A549 (cell line): Measurements from ENCODE around the gene DSCAM. TPM values are rescaled to one million over a fixed set of nuclear protein-coding genes. Genes with fewer than 3 reads are reported as not detected.
"Not testable (repeated sequence)": the region's sequence is repeated elsewhere in the genome, so short reads cannot be mapped to it uniquely, and the experiment has no call there.

Experiments
- ATAC-seq, 2 experiments: fragments of 200-7000 bp in 1 of 2; fragments of >200 bp in 1 of 2; cut with Nextera tagmentation in 1 of 2; cut with Tn5 transposase in 1 of 2; 3 replicates each; pipeline versions ENCODE4 v1.8.0 to v1.9.1; 2018 to 2020; ENCODE audit warnings: mild to moderate bottlenecking in 1 of 2, moderate library complexity in 1 of 2
- CTCF ChIA-PET: fragments of 300-600 bp; sonication (Branson Sonifier 250); formaldehyde crosslinking; extraction: SDS; loops from one replicate; lab custom pipeline; 2021; ENCODE audit warnings: antibody characterized with exemption, inconsistent platforms; lab: Yijun Ruan, JAX
- POLR2A ChIA-PET: fragments of 350-600 bp; formaldehyde crosslinking; extraction: SDS; loops from one replicate; lab custom pipeline; 2021; ENCODE audit warnings: antibody characterized with exemption, inconsistent platforms; lab: Yijun Ruan, JAX
- DNase-seq, 2 experiments: peaks; one replicate each; pipeline versions ENCODE4 v3.0.0 to v3.0.0-alpha.2; 2011 to 2016; ENCODE audit warnings: low read depth in 1 of 2, low spot score in 1 of 2
- FAIRE-seq: peaks from 2 replicates; lab custom pipeline; 2011; peaks lifted over from hg19 to GRCh38; lab: Jason Lieb, UNC
- H3K27ac ChIP-seq, 2 experiments: fragments of >200 bp; sonication (Bioruptor Twin); formaldehyde crosslinking; 3 replicates each; pipeline ENCODE4 v1.5.1; 2016 to 2017
- H3K4me1 ChIP-seq: fragments of >200 bp; sonication (Bioruptor Twin); formaldehyde crosslinking; 3 replicates; pipeline ENCODE4 v1.6.1; 2016
- H3K4me2 ChIP-seq: fragments of >200 bp; sonication (Bioruptor Twin); formaldehyde crosslinking; 3 replicates; pipeline ENCODE4 v1.6.1; 2016
- H3K4me3 ChIP-seq: fragments of >200 bp; sonication (Bioruptor Twin); formaldehyde crosslinking; 3 replicates; pipeline ENCODE4 v1.5.1; 2016
- H3K9me3 ChIP-seq: fragments of >200 bp; sonication (Bioruptor Twin); formaldehyde crosslinking; 3 replicates; pipeline ENCODE4 v1.6.1; 2016
- ATOH8 ChIP-seq: fragments of 250-450 bp; sonication (Bioruptor Pico); IDR thresholded peaks from 2 replicates; pipeline ENCODE4 v1.5.0; 2020; ENCODE audit warnings: low read depth, mild to moderate bottlenecking, moderate library complexity
- BCL3 ChIP-seq: fragments of >200 bp; sonication (Bioruptor Twin); formaldehyde crosslinking; IDR thresholded peaks from 3 replicates; pipeline ENCODE4 v1.6.1; 2016
- CHD4 ChIP-seq: fragments of 200-600 bp; sonication (generic); IDR thresholded peaks from 2 replicates; pipeline ENCODE4 v1.6.1; 2016; ENCODE audit warnings: antibody characterized with exemption, mild to moderate bottlenecking, borderline replicate concordance
- CTCF ChIP-seq: fragments of >200 bp; sonication (Bioruptor Twin); formaldehyde crosslinking; IDR thresholded peaks from 3 replicates; pipeline ENCODE4 v1.5.1; 2016
- ESRRA ChIP-seq: fragments of 150-350 bp; IDR thresholded peaks from 2 replicates; pipeline ENCODE4 v1.6.1; 2014; ENCODE audit warnings: mild to moderate bottlenecking, low read length, borderline replicate concordance
- FOXS1 ChIP-seq: fragments of 250-450 bp; sonication (Bioruptor Pico); IDR thresholded peaks from 2 replicates; pipeline ENCODE4 v1.5.0; 2020; ENCODE audit warnings: mild to moderate bottlenecking, moderate library complexity
- HDAC2 ChIP-seq: fragments of 200-600 bp; sonication (generic); IDR thresholded peaks from 2 replicates; pipeline ENCODE4 v1.6.1; 2016
- HES2 ChIP-seq: fragments of >200 bp; sonication (Bioruptor Twin); formaldehyde crosslinking; IDR thresholded peaks from 2 replicates; pipeline ENCODE4 v1.6.1; 2016
- JUNB ChIP-seq: fragments of >200 bp; sonication (Bioruptor Twin); formaldehyde crosslinking; IDR thresholded peaks from 2 replicates; pipeline ENCODE4 v1.6.1; 2016
- MAFK ChIP-seq: fragments of 450-650 bp; IDR thresholded peaks from 2 replicates; pipeline ENCODE4 v1.6.1; 2014; ENCODE audit not compliant: partially characterized antibody
- PHF8 ChIP-seq: fragments of 200-600 bp; sonication (generic); IDR thresholded peaks from 2 replicates; pipeline ENCODE4 v1.6.1; 2016; ENCODE audit warnings: low read depth, mild to moderate bottlenecking, antibody characterized with exemption, moderate library complexity, borderline replicate concordance
- RAD21 ChIP-seq, 2 experiments: fragments of >200 bp in 1 of 2; sonication (Bioruptor Twin) in 1 of 2; formaldehyde crosslinking in 1 of 2; IDR thresholded peaks in 1 of 2; conservative IDR thresholded peaks in 1 of 2; 2 replicates in 1 of 2; 3 replicates in 1 of 2; pipeline ENCODE4 v1.6.1; 2012 to 2018; ENCODE audit warnings: inconsistent platforms in 1 of 2
- RCOR1 ChIP-seq: fragments of 150-350 bp; IDR thresholded peaks from 2 replicates; pipeline ENCODE4 v1.6.1; 2014; ENCODE audit warnings: antibody characterized with exemption, low read length, low read depth
- REST ChIP-seq: fragments of 200-600 bp; sonication (generic); IDR thresholded peaks from 2 replicates; pipeline ENCODE4 v1.6.1; 2016; ENCODE audit warnings: antibody characterized with exemption, mild to moderate bottlenecking, moderate library complexity
- RFX5 ChIP-seq: fragments of 450-650 bp; IDR thresholded peaks from 2 replicates; pipeline ENCODE4 v1.7.1; 2014; ENCODE audit warnings: antibody characterized with exemption, mild to moderate bottlenecking, moderate library complexity
- TP53 ChIP-seq: fragments of 250-450 bp; sonication (Bioruptor Pico); IDR thresholded peaks from 2 replicates; pipeline ENCODE4 v1.5.0; 2021; ENCODE audit warnings: mild to moderate bottlenecking, moderate library complexity
- USF2 ChIP-seq: fragments of 450-650 bp; IDR thresholded peaks from 2 replicates; pipeline ENCODE4 v1.6.1; 2014; ENCODE audit warnings: antibody characterized with exemption
- ZC3H11A ChIP-seq: fragments of 450-650 bp; IDR thresholded peaks from 2 replicates; pipeline ENCODE4 v1.6.1; 2014; ENCODE audit warnings: antibody characterized with exemption, mild to moderate bottlenecking
- ZFP36 ChIP-seq: fragments of 450-650 bp; IDR thresholded peaks from 2 replicates; pipeline ENCODE4 v1.6.1; 2014; ENCODE audit warnings: borderline replicate concordance; ENCODE audit not compliant: partially characterized antibody
- ZSCAN20 ChIP-seq: fragments of 250-450 bp; sonication (Bioruptor Pico); IDR thresholded peaks from 2 replicates; pipeline ENCODE4 v1.8.0; 2022; ENCODE audit warnings: mild to moderate bottlenecking, moderate library complexity
- WGBS: methylation state at CpG from one replicate; pipeline ENCODE4 v1.1.6; 2017; ENCODE audit errors: missing lambda C conversion rate; 5-methylcytosine and 5-hydroxymethylcytosine counted together
- polyA plus RNA-seq, 4 experiments: library from polyadenylated mRNA; depleted of rRNA in 3 of 4; stranded (reverse); fragments of >200 nt; fragmentation: RNase III in 1 of 4; extraction: RNeasy Plus Mini Kit Qiagen cat#74134 plus additional on column Dnase treatment in 1 of 4; gene quantifications; 2 replicates in 3 of 4; 3 replicates in 1 of 4; pipeline ENCODE4 v1.2.3, GENCODE V29; 2011 to 2017

Gene DSCAM
- polyA plus RNA-seq, 2 of the 4 experiments (the other 2 are of a cell fraction) = not detected

GRCh38 chr21:40324389-40324788 is 522.6 kb downstream of the DSCAM start:
- no peak for FAIRE-seq
- Histone ChIP-seq H3K27ac (no peak overlapping the region), H3K4me2 (no peak overlapping the region), H3K4me3 (no peak overlapping the region), H3K4me1 (no peaks in the 10 kb centered on the region), H3K9me3 (no peaks in the 10 kb centered on the region)
- ChIA-PET POLR2A (no interaction called here), CTCF (no interaction called here)
- TF ChIP-seq RCOR1 = no peak
- no peak for TF ChIP-seq BCL3
- no peak for TF ChIP-seq REST
- no peak for TF ChIP-seq RAD21 (conservative IDR thresholded peaks at IDR 0.05 in 1 of 2, IDR thresholded peaks at IDR 0.05 in 1 of 2)
- no peak for TF ChIP-seq ATOH8
- no peak for TF ChIP-seq TP53
- no peak for TF ChIP-seq JUNB
- no peak for TF ChIP-seq ESRRA
- TF ChIP-seq MAFK = no peak
- TF ChIP-seq HES2 = no peak
- no peak for TF ChIP-seq CTCF
- TF ChIP-seq ZSCAN20 (CRISPR knock-in tag) = no peak
- TF ChIP-seq CHD4 = no peak
- no peak for TF ChIP-seq HDAC2
- WGBS = 0% methylated on average over 1 of the region's 1 CpG
- ATAC-seq = no peak
- DNase-seq = no peak

- H3K4me3 ChIP-seq, H3K27ac ChIP-seq, ATAC-seq, DNase-seq, H3K4me2 ChIP-seq, H3K4me1 ChIP-seq, FAIRE-seq, H3K9me3 ChIP-seq, POLR2A ChIA-PET: not testable (repeated sequence)
- CTCF ChIA-PET = interaction anchor here (0.6 kb wide), 1 partner anchor 181 kb away, joined by 3 read pairs; no protein-coding TSS in a partner anchor
- 0% methylated on average over 2 of the region's 2 CpGs for WGBS
Measured at GRCh38 chr21:40320718-40321117, 526.2 kb downstream of the DSCAM start.

GRCh38 chr21:40318371-40318770 is 528.6 kb downstream of the DSCAM start:
- no peaks in the 10 kb centered on the region for H3K9me3 ChIP-seq

More at GRCh38 chr21:40318371-40318770, 528.6 kb downstream of the DSCAM start:
- no peak overlapping the region for H3K4me2 ChIP-seq
- H3K4me3 ChIP-seq = no peak overlapping the region
- H3K27ac ChIP-seq = no peak overlapping the region
- no peak for DNase-seq
- TF ChIP-seq PHF8 (no peak), RFX5 (no peak), USF2 (no peak), FOXS1 (CRISPR knock-in tag) (no peak), ZFP36 (no peak), ZC3H11A (no peak)
- CTCF ChIA-PET = interaction anchor here (0.7 kb wide), 2 partner anchors 498 to 844 kb away, joined by 3 read pairs; no protein-coding TSS in a partner anchor
- FAIRE-seq = no peak
- ATAC-seq = no peak
- H3K4me1 ChIP-seq = no peaks in the 10 kb centered on the region
- WGBS = 46% methylated on average over 9 of the region's 9 CpGs
- POLR2A ChIA-PET = no interaction called here
